HG03571 (cell line): ENCODE data around the gene ARPP21.
"Not testable (repeated sequence)": the region's sequence is repeated elsewhere in the genome, so short reads cannot be mapped to it uniquely, and the experiment has no call there.

Source experiments
- ATAC-seq: cut with Tn5 transposase; IDR thresholded peaks from one replicate; pipeline ENCODE4 v1.9.1; 2021; ENCODE audit not compliant: unreplicated experiment

The ARPP21 gene

GRCh38 chr3:35777065-35777464, 137.7 kb downstream of the ARPP21 start:
- ATAC-seq, result no peak

GRCh38 chr3:35777563-35778554, 138.5 kb downstream of the ARPP21 start:
- no peak for ATAC-seq

- no peak for ATAC-seq
Measured at GRCh38 chr3:35779611-35780010, 140.3 kb downstream of the ARPP21 start.

GRCh38 chr3:35780800-35781199, 141.5 kb downstream of the ARPP21 start:
- no peak for ATAC-seq

GRCh38 chr3:35781558-35781957, 142.2 kb downstream of the ARPP21 start:
- ATAC-seq, result no peak

GRCh38 chr3:35782355-35782754, 143.0 kb downstream of the ARPP21 start:
- ATAC-seq, result no peak

- no peak for ATAC-seq
Measured at GRCh38 chr3:35784169-35784568, 144.8 kb downstream of the ARPP21 start.

GRCh38 chr3:35785234-35785888, 146.0 kb downstream of the ARPP21 start:
- ATAC-seq, result no peak

- ATAC-seq, result no peak
Measured at GRCh38 chr3:35787936-35788335, 148.6 kb downstream of the ARPP21 start.

- ATAC-seq, result no peak
Measured at GRCh38 chr3:35789042-35789831, 149.9 kb downstream of the ARPP21 start.

GRCh38 chr3:35790764-35791163, 151.4 kb downstream of the ARPP21 start:
- no peak for ATAC-seq

GRCh38 chr3:35793667-35794066, 154.3 kb downstream of the ARPP21 start:
- no peak for ATAC-seq

- no peak for ATAC-seq
Measured at GRCh38 chr3:35800960-35801459, 161.7 kb downstream of the ARPP21 start.

GRCh38 chr3:35814531-35814930, 175.2 kb downstream of the ARPP21 start:
- no peak for ATAC-seq

GRCh38 chr3:35815796-35816195, 176.5 kb downstream of the ARPP21 start:
- not testable (repeated sequence) for ATAC-seq

GRCh38 chr3:35817216-35817615, 177.9 kb downstream of the ARPP21 start:
- no peak for ATAC-seq

- no peak for ATAC-seq
Measured at GRCh38 chr3:35832140-35832571, 192.8 kb downstream of the ARPP21 start.
